HG03460 (cell line): ENCODE data around the gene MRTFA.
"Not testable (repeated sequence)": the region's sequence is repeated elsewhere in the genome, so short reads cannot be mapped to it uniquely, and the experiment has no call there.

Experiments used
- ATAC-seq: cut with Tn5 transposase; IDR thresholded peaks from one replicate; pipeline ENCODE4 v1.9.1; 2021; ENCODE audit not compliant: unreplicated experiment

Gene MRTFA

GRCh38 chr22:40525250-40525884 is 111.2 kb downstream of the MRTFA start:
- no peak for ATAC-seq

- ATAC-seq: no peak
Measured at GRCh38 chr22:40524392-40525249, 111.9 kb downstream of the MRTFA start.

- no peak for ATAC-seq
Measured at GRCh38 chr22:40522141-40522540, 114.4 kb downstream of the MRTFA start.

GRCh38 chr22:40521046-40521445 is 115.5 kb downstream of the MRTFA start:
- no peak for ATAC-seq

- no peak for ATAC-seq
Measured at GRCh38 chr22:40520562-40520961, 116.0 kb downstream of the MRTFA start.

- ATAC-seq: no peak
Measured at GRCh38 chr22:40519948-40520331, 116.6 kb downstream of the MRTFA start.

- ATAC-seq: no peak
Measured at GRCh38 chr22:40519284-40519947, 117.1 kb downstream of the MRTFA start.

- no peak for ATAC-seq
Measured at GRCh38 chr22:40518840-40519239, 117.7 kb downstream of the MRTFA start.

- no peak for ATAC-seq
Measured at GRCh38 chr22:40517631-40518030, 118.9 kb downstream of the MRTFA start.

GRCh38 chr22:40516416-40516815 is 120.1 kb downstream of the MRTFA start:
- no peak for ATAC-seq

- ATAC-seq: no peak
Measured at GRCh38 chr22:40512426-40513136, 123.9 kb downstream of the MRTFA start.

GRCh38 chr22:40511604-40512003 is 124.9 kb downstream of the MRTFA start:
- no peak for ATAC-seq

- no peak for ATAC-seq
Measured at GRCh38 chr22:40510631-40511364, 125.7 kb downstream of the MRTFA start.

- ATAC-seq: no peak
Measured at GRCh38 chr22:40509401-40510134, 127.0 kb downstream of the MRTFA start.

GRCh38 chr22:40508046-40508445 is 128.5 kb downstream of the MRTFA start:
- ATAC-seq: not testable (repeated sequence)

- ATAC-seq: no peak
Measured at GRCh38 chr22:40507491-40507890, 129.0 kb downstream of the MRTFA start.

- no peak for ATAC-seq
Measured at GRCh38 chr22:40506762-40507161, 129.8 kb downstream of the MRTFA start.

GRCh38 chr22:40504285-40505249 is 132.0 kb downstream of the MRTFA start:
- no peak for ATAC-seq

- no peak for ATAC-seq
Measured at GRCh38 chr22:40502919-40503318, 133.6 kb downstream of the MRTFA start.
